ENCODE results near the gene RPL18A.

GRCh38 chr19:17881701-17882100 lies 22.0 kb downstream of the RPL18A start:
- TF ChIP-seq HNRNPUL1 (IDR thresholded peaks at IDR 0.05; ENCODE audit: low read depth, low read length) = no peak
- no peak for TF ChIP-seq ZNF367 (CRISPR knock-in tag; IDR thresholded peaks at IDR 0.05; ENCODE audit: borderline replicate concordance)
- no peak for TF ChIP-seq ZNF431 (CRISPR knock-in tag; IDR thresholded peaks at IDR 0.05; ENCODE audit: borderline replicate concordance, low read depth)
- TF ChIP-seq FOXO1 (CRISPR knock-in tag; IDR thresholded peaks at IDR 0.05) = no peak
- TF ChIP-seq, protein P1, sequence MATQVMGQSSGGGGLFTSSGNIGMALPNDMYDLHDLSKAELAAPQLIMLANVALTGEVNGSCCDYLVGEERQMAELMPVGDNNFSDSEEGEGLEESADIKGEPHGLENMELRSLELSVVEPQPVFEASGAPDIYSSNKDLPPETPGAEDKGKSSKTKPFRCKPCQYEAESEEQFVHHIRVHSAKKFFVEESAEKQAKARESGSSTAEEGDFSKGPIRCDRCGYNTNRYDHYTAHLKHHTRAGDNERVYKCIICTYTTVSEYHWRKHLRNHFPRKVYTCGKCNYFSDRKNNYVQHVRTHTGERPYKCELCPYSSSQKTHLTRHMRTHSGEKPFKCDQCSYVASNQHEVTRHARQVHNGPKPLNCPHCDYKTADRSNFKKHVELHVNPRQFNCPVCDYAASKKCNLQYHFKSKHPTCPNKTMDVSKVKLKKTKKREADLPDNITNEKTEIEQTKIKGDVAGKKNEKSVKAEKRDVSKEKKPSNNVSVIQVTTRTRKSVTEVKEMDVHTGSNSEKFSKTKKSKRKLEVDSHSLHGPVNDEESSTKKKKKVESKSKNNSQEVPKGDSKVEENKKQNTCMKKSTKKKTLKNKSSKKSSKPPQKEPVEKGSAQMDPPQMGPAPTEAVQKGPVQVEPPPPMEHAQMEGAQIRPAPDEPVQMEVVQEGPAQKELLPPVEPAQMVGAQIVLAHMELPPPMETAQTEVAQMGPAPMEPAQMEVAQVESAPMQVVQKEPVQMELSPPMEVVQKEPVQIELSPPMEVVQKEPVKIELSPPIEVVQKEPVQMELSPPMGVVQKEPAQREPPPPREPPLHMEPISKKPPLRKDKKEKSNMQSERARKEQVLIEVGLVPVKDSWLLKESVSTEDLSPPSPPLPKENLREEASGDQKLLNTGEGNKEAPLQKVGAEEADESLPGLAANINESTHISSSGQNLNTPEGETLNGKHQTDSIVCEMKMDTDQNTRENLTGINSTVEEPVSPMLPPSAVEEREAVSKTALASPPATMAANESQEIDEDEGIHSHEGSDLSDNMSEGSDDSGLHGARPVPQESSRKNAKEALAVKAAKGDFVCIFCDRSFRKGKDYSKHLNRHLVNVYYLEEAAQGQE (IDR thresholded peaks at IDR 0.05; ENCODE audit: borderline replicate concordance in 1 of 2, low read depth in 1 of 2, low read length in 2 of 2) = no peak
- TF ChIP-seq, protein P2, sequence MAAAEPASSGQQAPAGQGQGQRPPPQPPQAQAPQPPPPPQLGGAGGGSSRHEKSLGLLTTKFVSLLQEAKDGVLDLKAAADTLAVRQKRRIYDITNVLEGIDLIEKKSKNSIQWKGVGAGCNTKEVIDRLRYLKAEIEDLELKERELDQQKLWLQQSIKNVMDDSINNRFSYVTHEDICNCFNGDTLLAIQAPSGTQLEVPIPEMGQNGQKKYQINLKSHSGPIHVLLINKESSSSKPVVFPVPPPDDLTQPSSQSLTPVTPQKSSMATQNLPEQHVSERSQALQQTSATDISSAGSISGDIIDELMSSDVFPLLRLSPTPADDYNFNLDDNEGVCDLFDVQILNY (CRISPR knock-in tag; conservative IDR thresholded peaks at IDR 0.05) = no peak
- TF ChIP-seq, protein P3, sequence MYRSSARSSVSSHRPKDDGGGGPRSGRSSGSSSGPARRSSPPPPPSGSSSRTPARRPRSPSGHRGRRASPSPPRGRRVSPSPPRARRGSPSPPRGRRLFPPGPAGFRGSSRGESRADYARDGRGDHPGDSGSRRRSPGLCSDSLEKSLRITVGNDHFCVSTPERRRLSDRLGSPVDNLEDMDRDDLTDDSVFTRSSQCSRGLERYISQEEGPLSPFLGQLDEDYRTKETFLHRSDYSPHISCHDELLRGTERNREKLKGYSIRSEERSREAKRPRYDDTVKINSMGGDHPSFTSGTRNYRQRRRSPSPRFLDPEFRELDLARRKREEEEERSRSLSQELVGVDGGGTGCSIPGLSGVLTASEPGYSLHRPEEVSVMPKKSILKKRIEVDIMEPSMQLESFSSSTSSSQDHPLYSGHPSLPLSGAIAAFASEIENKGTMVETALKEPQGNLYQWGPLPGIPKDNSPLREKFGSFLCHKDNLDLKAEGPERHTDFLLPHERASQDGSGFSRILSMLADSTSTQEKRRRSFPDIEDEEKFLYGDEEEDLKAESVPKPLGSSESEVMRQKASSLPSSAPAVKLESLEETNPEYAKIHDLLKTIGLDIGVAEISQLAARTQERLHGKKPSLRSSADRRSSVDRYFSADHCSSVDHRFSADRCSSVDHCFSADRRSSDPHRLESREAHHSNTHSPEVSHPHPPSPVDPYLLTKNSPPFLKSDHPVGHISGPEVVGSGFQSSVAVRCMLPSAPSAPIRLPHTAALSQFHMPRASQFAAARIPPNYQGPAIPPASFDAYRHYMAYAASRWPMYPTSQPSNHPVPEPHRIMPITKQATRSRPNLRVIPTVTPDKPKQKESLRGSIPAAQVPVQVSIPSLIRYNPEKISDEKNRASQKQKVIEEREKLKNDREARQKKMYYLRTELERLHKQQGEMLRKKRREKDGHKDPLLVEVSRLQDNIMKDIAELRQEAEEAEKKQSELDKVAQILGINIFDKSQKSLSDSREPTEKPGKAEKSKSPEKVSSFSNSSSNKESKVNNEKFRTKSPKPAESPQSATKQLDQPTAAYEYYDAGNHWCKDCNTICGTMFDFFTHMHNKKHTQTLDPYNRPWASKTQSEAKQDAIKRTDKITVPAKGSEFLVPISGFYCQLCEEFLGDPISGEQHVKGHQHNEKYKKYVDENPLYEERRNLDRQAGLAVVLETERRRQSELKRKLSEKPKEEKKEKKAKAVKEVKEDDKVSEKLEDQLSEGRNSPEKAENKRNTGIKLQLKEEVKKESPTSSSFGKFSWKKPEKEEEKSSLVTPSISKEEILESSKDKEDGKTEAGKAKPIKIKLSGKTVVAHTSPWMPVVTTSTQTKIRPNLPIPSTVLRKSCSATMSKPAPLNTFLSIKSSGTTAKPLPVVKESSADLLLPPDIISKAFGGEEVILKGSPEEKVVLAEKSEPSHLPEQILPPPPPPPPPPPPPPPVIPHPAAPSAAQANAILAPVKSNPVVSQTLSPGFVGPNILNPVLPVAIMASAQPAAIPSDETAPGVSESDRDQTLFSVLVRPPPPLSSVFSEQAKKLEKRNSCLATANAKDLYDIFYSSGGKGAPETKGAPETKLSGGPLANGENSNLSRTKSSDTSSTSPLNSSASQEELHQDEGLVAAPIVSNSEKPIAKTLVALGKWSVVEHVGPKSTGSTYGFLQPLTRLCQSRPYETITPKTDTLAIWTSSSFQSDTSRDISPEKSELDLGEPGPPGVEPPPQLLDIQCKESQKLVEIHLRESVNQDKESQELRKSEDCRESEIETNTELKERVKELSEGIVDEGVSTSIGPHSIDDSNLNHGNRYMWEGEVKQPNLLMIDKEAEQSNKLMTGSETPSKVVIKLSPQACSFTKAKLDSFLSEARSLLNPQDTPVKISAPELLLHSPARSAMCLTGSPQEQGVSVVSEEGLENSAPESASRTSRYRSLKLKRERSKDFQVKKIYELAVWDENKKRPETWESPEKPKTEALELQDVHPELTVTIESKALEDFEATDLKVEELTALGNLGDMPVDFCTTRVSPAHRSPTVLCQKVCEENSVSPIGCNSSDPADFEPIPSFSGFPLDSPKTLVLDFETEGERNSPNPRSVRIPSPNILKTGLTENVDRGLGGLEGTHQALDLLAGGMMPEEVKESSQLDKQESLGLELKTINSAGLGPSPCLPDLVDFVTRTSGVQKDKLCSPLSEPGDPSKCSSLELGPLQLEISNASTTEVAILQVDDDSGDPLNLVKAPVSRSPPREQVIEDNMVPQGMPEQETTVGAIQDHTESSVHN (CRISPR knock-in tag; IDR thresholded peaks at IDR 0.05) = no peak
- TF ChIP-seq UBTF (CRISPR knock-in tag; IDR thresholded peaks at IDR 0.05) = no peak
- no peak for TF ChIP-seq CTCF (CRISPR knock-in tag; IDR thresholded peaks at IDR 0.05)
- TF ChIP-seq SIN3A (IDR thresholded peaks at IDR 0.05; ENCODE audit: borderline replicate concordance, low read depth, low read length) = no peak

All from HepG2 (cell line).